ENCODE results near the gene UNCX. TPM values are rescaled to one million over a fixed set of nuclear protein-coding genes. Genes with fewer than 3 reads are reported as not detected.

Gene UNCX
- total RNA-seq, 2 donors from 2014 or later, result 0.13 TPM; not detected in 1

- TF ChIP-seq CTCF (conservative IDR thresholded peaks at IDR 0.05), result no peak
Measured at GRCh38 chr7:1248916-1249581, 16.4 kb downstream of the UNCX start.

GRCh38 chr7:1249731-1250130 lies 17.1 kb downstream of the UNCX start:
- peaks cover 10% of the 10 kb centered on the region for H3K4me1 Mint-ChIP-seq
- no peaks in the 10 kb centered on the region for H3K9me3 Mint-ChIP-seq
- H3K4me1 ChIP-seq (ENCODE audit: control insufficient read depth, insufficient read depth, low read length), result peaks cover 3% of the 10 kb centered on the region
- no peaks in the 10 kb centered on the region for H3K36me3 ChIP-seq (ENCODE audit: control insufficient read depth, insufficient read depth, low read length)
- H3K27ac Mint-ChIP-seq, result no peak overlapping the region
- H3K27me3 Mint-ChIP-seq (ENCODE audit: insufficient read depth), result peaks cover 69% of the 10 kb centered on the region
- no peak overlapping the region for H3K4me3 Mint-ChIP-seq
- WGBS, 2 experiments (ENCODE audit: insufficient coverage in 1 of 2, insufficient read length in 1 of 2), result 18 to 36% methylated on average over 7 to 14 of the region's 14 CpGs
- no peak for DNase-seq
- no peak overlapping the region for H3K27ac ChIP-seq (ENCODE audit: low read depth, low read length)
- no peaks in the 10 kb centered on the region for H3K9me3 ChIP-seq (ENCODE audit: control insufficient read depth, low read length)
- H3K27me3 ChIP-seq (ENCODE audit: control insufficient read depth, insufficient read depth, low read length, poor library complexity, severe bottlenecking), result peaks cover 77% of the 10 kb centered on the region
- no peak for TF ChIP-seq CTCF (conservative IDR thresholded peaks at IDR 0.05)
- no peak overlapping the region for H3K9ac ChIP-seq (ENCODE audit: extremely low read depth, low read length, poor library complexity, severe bottlenecking)
- H3K36me3 Mint-ChIP-seq (ENCODE audit: low read depth), result no peaks in the 10 kb centered on the region
- no peak overlapping the region for H3K4me3 ChIP-seq (ENCODE audit: low read length)

More at GRCh38 chr7:1248916-1249581, 16.4 kb downstream of the UNCX start:
- Histone ChIP-seq H3K36me3 (ENCODE audit: control insufficient read depth, insufficient read depth, low read length) (no peaks in the 10 kb centered on the region), H3K9me3 (ENCODE audit: control insufficient read depth, low read length) (no peaks in the 10 kb centered on the region), H3K27ac (ENCODE audit: low read depth, low read length) (no peak overlapping the region), H3K27me3 (ENCODE audit: control insufficient read depth, insufficient read depth, low read length, poor library complexity, severe bottlenecking) (peaks cover 84% of the 10 kb centered on the region), H3K9ac (ENCODE audit: extremely low read depth, low read length, poor library complexity, severe bottlenecking) (no peak overlapping the region), H3K4me1 (ENCODE audit: control insufficient read depth, insufficient read depth, low read length) (peaks cover 8% of the 10 kb centered on the region), H3K4me3 (ENCODE audit: low read length) (no peak overlapping the region)
- Mint-ChIP-seq H3K27me3 (ENCODE audit: insufficient read depth) (peaks cover 75% of the 10 kb centered on the region), H3K9me3 (no peaks in the 10 kb centered on the region), H3K4me3 (no peak overlapping the region), H3K36me3 (ENCODE audit: low read depth) (no peaks in the 10 kb centered on the region), H3K27ac (no peak overlapping the region), H3K4me1 (peaks cover 16% of the 10 kb centered on the region)
- DNase-seq, result no peak
- WGBS, 2 experiments (ENCODE audit: insufficient coverage in 1 of 2, insufficient read length in 1 of 2), result 0 to 21% methylated on average over 5 to 18 of the region's 26 CpGs

GRCh38 chr7:1250901-1251300 lies 18.2 kb downstream of the UNCX start:
- Histone ChIP-seq H3K27ac (ENCODE audit: low read depth, low read length) (no peak overlapping the region), H3K4me3 (ENCODE audit: low read length) (no peak overlapping the region), H3K27me3 (ENCODE audit: control insufficient read depth, insufficient read depth, low read length, poor library complexity, severe bottlenecking) (peaks cover 69% of the 10 kb centered on the region), H3K4me1 (ENCODE audit: control insufficient read depth, insufficient read depth, low read length) (peaks cover 3% of the 10 kb centered on the region), H3K36me3 (ENCODE audit: control insufficient read depth, insufficient read depth, low read length) (no peaks in the 10 kb centered on the region), H3K9me3 (ENCODE audit: control insufficient read depth, low read length) (no peaks in the 10 kb centered on the region), H3K9ac (ENCODE audit: extremely low read depth, low read length, poor library complexity, severe bottlenecking) (no peak overlapping the region)
- peaks cover 7% of the 10 kb centered on the region for H3K4me1 Mint-ChIP-seq
- DNase-seq, result no peak
- H3K27ac Mint-ChIP-seq, result no peak overlapping the region
- TF ChIP-seq CTCF (conservative IDR thresholded peaks at IDR 0.05), result no peak
- WGBS, 2 experiments (ENCODE audit: insufficient coverage in 1 of 2, insufficient read length in 1 of 2), result 95% methylated on average over 8 of the region's 8 CpGs
- no peaks in the 10 kb centered on the region for H3K9me3 Mint-ChIP-seq
- H3K27me3 Mint-ChIP-seq (ENCODE audit: insufficient read depth), result peaks cover 57% of the 10 kb centered on the region
- no peaks in the 10 kb centered on the region for H3K36me3 Mint-ChIP-seq (ENCODE audit: low read depth)
- H3K4me3 Mint-ChIP-seq, result no peak overlapping the region
